Stimulated activated effector memory CD8-positive, alpha-beta T cell treated with anti-CD3 and anti-CD28 coated beads, Interleukin-12 subunit alpha, Interleukin-12 subunit beta, amount 100 ng/mL, for 72 hours (primary cell): Measurements from ENCODE around the gene RAB8B.
"Not testable (repeated sequence)": the region's sequence is repeated elsewhere in the genome, so short reads cannot be mapped to it uniquely, and the experiment has no call there.

Source experiments
- ATAC-seq: fragments of 150-1000 bp; cut with Tn5 transposase; 2 replicates; pipeline ENCODE4 v1.10.0; 2021
- DNase-seq, 2 donors: peaks; one replicate each; pipeline ENCODE4 v3.0.0; 2021 to 2022; ENCODE audit warnings: low spot score in 2 of 2
- H3K27ac Mint-ChIP-seq: one replicate; pipeline ENCODE4 v1.8.0; 2022; ENCODE audit warnings: mild to moderate bottlenecking, mixed read lengths
- H3K36me3 Mint-ChIP-seq: one replicate; pipeline ENCODE4 v1.8.0; 2022; ENCODE audit warnings: mild to moderate bottlenecking, mixed read lengths
- H3K4me1 Mint-ChIP-seq: one replicate; pipeline ENCODE4 v1.8.0; 2022; ENCODE audit warnings: mixed read lengths
- H3K4me3 Mint-ChIP-seq: one replicate; pipeline ENCODE4 v1.8.0; 2022; ENCODE audit warnings: mild to moderate bottlenecking, mixed read lengths
- H3K9me3 Mint-ChIP-seq: one replicate; pipeline ENCODE4 v1.8.0; 2022; ENCODE audit warnings: mixed read lengths

RAB8B gene

DNA sequence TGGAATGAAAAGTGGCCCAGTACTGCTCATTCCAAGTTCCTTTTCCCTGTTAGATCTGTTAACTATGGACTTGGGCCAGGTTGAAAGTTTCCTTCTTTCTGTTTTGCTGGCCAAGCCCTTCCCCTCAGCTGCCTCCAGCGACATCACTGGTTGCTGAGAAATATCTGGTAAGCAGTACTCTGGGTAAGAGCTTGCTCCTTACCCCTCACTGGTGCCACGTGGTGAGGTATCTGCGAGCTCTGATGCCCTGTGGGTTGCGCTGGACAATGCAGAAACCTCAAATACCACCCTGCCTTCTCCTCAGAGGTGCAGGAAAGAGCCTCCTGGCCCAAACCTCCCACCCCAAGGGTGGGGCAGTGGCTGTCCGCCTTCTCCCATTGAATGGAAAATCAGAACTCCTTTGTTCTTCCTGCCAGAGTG lies 45.1 kb downstream of the RAB8B start:
- Mint-ChIP-seq H3K36me3 (peaks cover 60% of the 10 kb centered on the region), H3K27ac (peak overlapping the region; percentile 80), H3K4me1 (peaks cover 72% of the 10 kb centered on the region), H3K4me3 (peak overlapping the region; percentile 53), H3K9me3 (no peaks in the 10 kb centered on the region)
- no peak for DNase-seq
- peak; percentile 26 for ATAC-seq

DNA sequence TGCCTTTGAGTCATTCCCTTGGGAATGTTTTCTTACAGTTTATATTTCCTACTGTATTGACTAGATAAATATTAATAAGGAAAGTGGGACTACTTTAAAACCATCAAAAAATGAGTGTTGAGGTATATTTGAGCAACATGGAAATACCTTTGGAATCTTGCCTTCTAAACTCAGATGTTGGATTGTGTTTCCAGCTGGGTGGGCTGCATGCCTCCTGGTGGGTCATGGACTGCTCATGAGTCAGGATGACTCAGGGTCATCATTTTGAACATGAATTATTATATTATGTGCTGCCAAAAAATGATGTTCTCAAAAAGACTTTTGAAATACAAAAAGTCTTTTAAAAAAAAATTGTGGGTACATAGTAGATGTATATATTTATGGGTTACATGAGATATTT lies 46.9 kb downstream of the RAB8B start:
- Mint-ChIP-seq H3K9me3 (no peaks in the 10 kb centered on the region), H3K4me3 (no peak overlapping the region), H3K36me3 (peaks cover 66% of the 10 kb centered on the region), H3K4me1 (peaks cover 75% of the 10 kb centered on the region), H3K27ac (no peak overlapping the region)
- no peak for DNase-seq
- ATAC-seq, result no peak

GRCh38 chr15:63237086-63237485 lies 47.7 kb downstream of the RAB8B start:
- not testable (repeated sequence) for H3K9me3 Mint-ChIP-seq, ATAC-seq, H3K4me3 Mint-ChIP-seq, H3K27ac Mint-ChIP-seq, DNase-seq
- Mint-ChIP-seq H3K36me3 (peaks cover 74% of the 10 kb centered on the region), H3K4me1 (peaks cover 74% of the 10 kb centered on the region)

GRCh38 chr15:63238171-63238570 lies 48.8 kb downstream of the RAB8B start:
- peaks cover 79% of the 10 kb centered on the region for H3K36me3 Mint-ChIP-seq
- no peaks in the 10 kb centered on the region for H3K9me3 Mint-ChIP-seq
- peak overlapping the region; percentile 56 for H3K27ac Mint-ChIP-seq
- no peak overlapping the region for H3K4me3 Mint-ChIP-seq
- no peak for DNase-seq
- ATAC-seq, result peak; percentile 36
- H3K4me1 Mint-ChIP-seq, result peaks cover 79% of the 10 kb centered on the region

GRCh38 chr15:63238796-63239195 lies 49.4 kb downstream of the RAB8B start:
- Mint-ChIP-seq H3K27ac (no peak overlapping the region), H3K36me3 (peaks cover 79% of the 10 kb centered on the region), H3K4me1 (peaks cover 80% of the 10 kb centered on the region), H3K9me3 (no peaks in the 10 kb centered on the region), H3K4me3 (no peak overlapping the region)
- DNase-seq, result peak in 1 of 2 donors; percentile 70
- peak; percentile 99 for ATAC-seq

DNA sequence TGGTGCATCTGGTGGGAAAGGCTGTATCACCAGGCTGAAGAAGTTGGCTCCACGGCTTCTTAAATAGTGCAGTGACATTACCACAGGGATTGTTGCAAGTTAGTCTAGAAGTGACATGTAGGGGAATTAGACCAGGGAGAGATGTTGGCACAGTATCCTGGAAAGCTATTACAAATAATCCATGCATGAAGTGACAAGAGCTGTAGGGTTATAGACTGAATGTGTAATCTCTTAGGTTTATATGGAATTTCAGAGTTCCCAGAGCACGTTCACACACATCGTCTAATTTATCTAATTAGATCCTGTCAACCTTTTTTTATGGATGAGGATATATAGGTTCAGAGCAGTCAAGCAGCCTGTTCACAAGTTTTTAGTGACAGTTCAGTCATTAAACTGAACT lies 50.7 kb downstream of the RAB8B start:
- Mint-ChIP-seq H3K9me3 (no peaks in the 10 kb centered on the region), H3K4me1 (peaks cover 80% of the 10 kb centered on the region), H3K27ac (no peak overlapping the region), H3K4me3 (no peak overlapping the region), H3K36me3 (peaks cover 79% of the 10 kb centered on the region)
- DNase-seq (no peak), ATAC-seq (no peak)

GRCh38 chr15:63241316-63241715 lies 51.9 kb downstream of the RAB8B start:
- Mint-ChIP-seq H3K27ac (no peak overlapping the region), H3K4me1 (peaks cover 74% of the 10 kb centered on the region), H3K4me3 (no peak overlapping the region), H3K9me3 (no peaks in the 10 kb centered on the region), H3K36me3 (peaks cover 83% of the 10 kb centered on the region)
- DNase-seq (no peak), ATAC-seq (no peak)

GRCh38 chr15:63243101-63243500 lies 53.7 kb downstream of the RAB8B start:
- ATAC-seq (no peak), DNase-seq (no peak)
- Mint-ChIP-seq H3K4me1 (peaks cover 69% of the 10 kb centered on the region), H3K27ac (peak overlapping the region; percentile 76), H3K4me3 (no peak overlapping the region), H3K36me3 (peaks cover 87% of the 10 kb centered on the region), H3K9me3 (no peaks in the 10 kb centered on the region)

- Mint-ChIP-seq H3K27ac (peak overlapping the region; percentile 76), H3K36me3 (peaks cover 93% of the 10 kb centered on the region), H3K4me1 (peaks cover 62% of the 10 kb centered on the region), H3K4me3 (no peak overlapping the region), H3K9me3 (no peaks in the 10 kb centered on the region)
- DNase-seq, result no peak
- ATAC-seq, result peak; percentile 66
These were observed 54.4 kb downstream of the RAB8B start for GRCh38 chr15:63243776-63244175.

GRCh38 chr15:63244399-63244798 lies 55.0 kb downstream of the RAB8B start:
- no peak for ATAC-seq
- peaks cover 61% of the 10 kb centered on the region for H3K4me1 Mint-ChIP-seq
- no peaks in the 10 kb centered on the region for H3K9me3 Mint-ChIP-seq
- peak overlapping the region; percentile 76 for H3K27ac Mint-ChIP-seq
- no peak for DNase-seq
- peaks cover 95% of the 10 kb centered on the region for H3K36me3 Mint-ChIP-seq
- H3K4me3 Mint-ChIP-seq, result no peak overlapping the region

DNA sequence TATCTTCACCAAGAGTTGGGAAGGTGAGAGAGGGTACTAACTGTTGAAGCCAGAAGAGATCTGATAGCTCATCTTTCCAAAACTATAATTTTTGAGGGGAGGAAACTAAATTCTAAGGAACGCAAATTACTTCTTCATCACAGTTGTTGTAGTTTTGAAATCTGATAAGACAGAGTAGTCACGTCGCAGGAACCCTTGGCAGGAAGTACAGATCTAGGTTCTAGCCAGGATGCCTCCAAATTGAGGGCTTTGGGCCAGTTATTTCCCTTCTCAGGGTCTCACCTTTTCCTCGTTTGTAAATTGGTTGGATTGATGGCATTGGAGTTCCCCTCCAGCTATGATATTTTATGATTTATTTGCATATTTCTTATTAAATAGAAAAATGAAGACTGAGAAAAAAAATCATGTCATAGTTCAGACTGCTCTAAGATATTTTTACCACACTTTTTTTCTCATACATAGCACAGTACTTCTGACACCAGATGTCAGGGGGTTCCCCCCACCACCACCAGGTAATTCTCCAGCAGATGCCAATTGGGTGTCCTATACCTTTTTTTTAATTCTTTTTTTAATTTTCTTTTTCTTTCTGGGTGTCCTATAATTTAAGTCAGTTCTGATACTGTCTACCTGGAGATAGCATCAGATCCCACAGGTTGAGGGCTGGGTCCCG lies 55.7 kb downstream of the RAB8B start:
- peaks cover 95% of the 10 kb centered on the region for H3K36me3 Mint-ChIP-seq
- DNase-seq, result no peak
- ATAC-seq, result no peak
- peak overlapping the region; percentile 76 for H3K27ac Mint-ChIP-seq
- no peak overlapping the region for H3K4me3 Mint-ChIP-seq
- H3K4me1 Mint-ChIP-seq, result peaks cover 58% of the 10 kb centered on the region
- H3K9me3 Mint-ChIP-seq, result no peaks in the 10 kb centered on the region

DNA sequence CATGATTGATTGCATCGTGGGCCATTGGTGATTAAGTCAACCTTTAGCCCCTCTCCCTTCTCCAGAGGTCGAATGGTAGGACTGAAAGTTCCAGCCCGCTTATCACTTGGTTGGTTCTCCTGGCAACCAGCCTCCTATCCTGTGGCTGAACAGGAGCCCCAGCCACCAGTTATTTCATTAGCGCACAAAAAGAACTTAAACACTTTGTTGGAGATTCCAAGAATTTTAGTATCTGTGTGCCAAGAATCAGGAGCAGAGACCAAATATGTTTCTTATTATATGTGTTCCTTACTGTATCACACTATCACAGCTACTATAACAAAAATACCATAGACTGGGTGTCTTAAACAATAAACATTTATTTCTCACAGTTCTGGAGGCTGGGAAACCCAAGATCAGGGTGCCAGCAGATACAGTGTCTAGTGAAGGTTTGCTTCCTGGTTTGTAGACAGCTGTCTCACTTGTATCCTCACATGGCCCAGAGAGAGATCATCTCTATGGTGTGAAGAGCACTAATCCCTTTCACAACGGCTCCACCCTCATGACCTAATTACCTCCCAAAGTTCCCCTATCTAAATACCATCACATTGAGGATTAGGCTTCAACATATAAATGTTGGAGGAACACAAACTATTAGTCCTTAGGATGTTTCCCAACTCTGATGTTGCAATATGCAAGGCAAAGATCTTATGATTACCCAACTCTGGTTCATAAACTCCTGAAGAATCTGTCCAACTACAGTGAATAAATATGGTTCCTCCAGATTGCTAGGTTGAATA lies 57.5 kb downstream of the RAB8B start:
- ATAC-seq (no peak), DNase-seq (no peak)
- Mint-ChIP-seq H3K9me3 (no peaks in the 10 kb centered on the region), H3K4me1 (peaks cover 68% of the 10 kb centered on the region), H3K27ac (peak overlapping the region; percentile 57), H3K36me3 (peaks cover 96% of the 10 kb centered on the region), H3K4me3 (no peak overlapping the region)

DNA sequence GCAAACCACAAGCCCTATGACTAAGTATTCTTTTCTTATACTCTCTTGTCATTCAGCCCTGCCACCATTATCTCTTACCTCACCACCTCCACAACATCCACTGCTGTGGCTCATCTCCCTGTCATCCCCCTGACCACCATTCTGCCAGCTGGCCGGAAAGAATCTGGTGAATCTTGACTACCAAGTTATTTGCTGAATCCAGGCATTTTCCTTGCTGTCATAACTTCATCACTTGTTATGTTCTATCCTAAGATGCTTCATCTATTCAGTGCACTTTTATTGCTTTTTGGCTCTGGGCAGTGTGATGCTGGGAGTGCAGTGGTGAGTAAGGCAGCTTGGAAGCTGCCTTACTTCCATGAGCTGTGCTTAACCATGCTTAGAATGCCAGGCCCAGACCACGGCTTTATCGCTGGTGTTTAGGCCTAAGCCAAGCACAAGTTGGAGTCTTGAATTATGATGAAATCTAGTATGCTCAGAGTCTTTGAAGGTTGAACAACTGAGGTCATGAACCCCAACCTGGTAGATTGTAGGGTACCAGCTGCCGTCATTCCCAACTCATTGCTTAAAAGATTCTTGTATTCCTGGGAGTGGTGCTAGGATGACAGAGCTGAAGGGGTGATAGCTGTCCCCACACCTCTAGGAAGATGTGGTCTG lies 61.0 kb downstream of the RAB8B start:
- Mint-ChIP-seq H3K27ac (peak overlapping the region; percentile 33), H3K9me3 (no peaks in the 10 kb centered on the region), H3K4me1 (peaks cover 58% of the 10 kb centered on the region), H3K4me3 (no peak overlapping the region), H3K36me3 (peaks cover 100% of the 10 kb centered on the region)
- DNase-seq (no peak), ATAC-seq (peak; percentile 46)

DNA sequence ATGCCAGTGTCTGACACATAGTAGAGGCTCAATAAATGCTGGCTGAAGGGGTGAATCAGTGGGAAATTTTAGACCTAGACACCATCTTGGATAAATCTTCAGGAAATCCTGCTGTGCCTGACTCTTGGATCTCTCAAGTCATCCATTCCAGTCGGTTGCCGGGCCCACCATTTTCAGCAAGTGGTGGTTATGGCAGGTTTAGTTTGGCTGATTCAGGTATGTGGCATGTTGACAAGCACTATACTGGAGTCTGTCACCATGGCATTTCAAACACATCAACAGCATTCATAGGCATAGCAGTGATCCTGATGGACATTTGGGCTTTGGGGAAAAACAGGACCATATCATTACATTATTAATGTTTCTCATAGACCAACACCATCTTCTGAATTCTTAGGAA lies 62.3 kb downstream of the RAB8B start:
- Mint-ChIP-seq H3K4me3 (no peak overlapping the region), H3K36me3 (peaks cover 100% of the 10 kb centered on the region), H3K9me3 (no peaks in the 10 kb centered on the region), H3K27ac (no peak overlapping the region), H3K4me1 (peaks cover 52% of the 10 kb centered on the region)
- no peak for ATAC-seq
- no peak for DNase-seq

DNA sequence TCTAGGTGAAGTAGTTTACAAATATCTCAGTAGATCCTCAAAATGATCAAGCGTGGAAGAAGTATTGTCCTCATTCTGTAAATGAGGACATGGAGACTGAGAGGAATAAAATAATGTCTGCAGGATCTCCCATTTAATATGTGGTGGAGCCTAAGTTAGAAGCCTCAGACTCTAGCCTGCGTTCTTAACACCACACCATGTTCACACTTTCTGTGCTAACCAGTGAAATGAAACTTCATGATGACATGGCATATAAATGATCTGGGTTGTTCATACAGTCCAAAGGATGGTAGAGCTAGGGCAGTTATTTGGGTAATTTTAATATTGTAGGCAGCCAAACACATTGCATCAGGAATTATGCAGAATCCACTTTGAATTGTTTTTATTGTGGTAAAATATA lies 62.9 kb downstream of the RAB8B start:
- Mint-ChIP-seq H3K9me3 (no peaks in the 10 kb centered on the region), H3K36me3 (peaks cover 100% of the 10 kb centered on the region), H3K4me3 (no peak overlapping the region), H3K4me1 (peaks cover 46% of the 10 kb centered on the region), H3K27ac (no peak overlapping the region)
- DNase-seq (no peak), ATAC-seq (no peak)
